T-helper 2 cell (primary cell): ENCODE results near the gene ADORA1.

Source experiments
- DNase-seq, 5 experiments: peaks; one replicate each; pipeline versions ENCODE4 v3.0.0 to v3.0.0-alpha.2; 2012 to 2022

ADORA1 gene

DNA sequence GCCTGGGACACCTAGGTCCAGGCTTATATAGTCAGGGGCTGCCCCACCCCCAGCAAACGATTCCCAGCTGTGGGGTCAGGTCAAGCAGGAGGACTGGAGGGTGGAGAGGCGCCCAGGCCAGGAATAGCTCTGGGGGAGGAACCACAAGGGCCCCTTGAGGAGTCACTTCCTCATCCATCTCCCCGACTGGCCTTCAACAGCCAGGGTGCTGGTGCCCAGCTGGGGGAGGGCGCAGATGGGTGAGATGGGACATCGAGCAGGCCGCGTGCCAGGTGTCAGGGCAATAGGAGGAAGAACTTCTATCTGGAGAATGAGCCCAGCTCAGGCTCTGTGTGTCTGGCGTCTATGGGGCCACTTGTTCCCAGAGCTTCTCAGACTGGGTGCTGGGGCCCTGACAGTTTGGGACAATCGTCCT is 48.3 kb downstream of the ADORA1 start:
- no peak for DNase-seq

DNA sequence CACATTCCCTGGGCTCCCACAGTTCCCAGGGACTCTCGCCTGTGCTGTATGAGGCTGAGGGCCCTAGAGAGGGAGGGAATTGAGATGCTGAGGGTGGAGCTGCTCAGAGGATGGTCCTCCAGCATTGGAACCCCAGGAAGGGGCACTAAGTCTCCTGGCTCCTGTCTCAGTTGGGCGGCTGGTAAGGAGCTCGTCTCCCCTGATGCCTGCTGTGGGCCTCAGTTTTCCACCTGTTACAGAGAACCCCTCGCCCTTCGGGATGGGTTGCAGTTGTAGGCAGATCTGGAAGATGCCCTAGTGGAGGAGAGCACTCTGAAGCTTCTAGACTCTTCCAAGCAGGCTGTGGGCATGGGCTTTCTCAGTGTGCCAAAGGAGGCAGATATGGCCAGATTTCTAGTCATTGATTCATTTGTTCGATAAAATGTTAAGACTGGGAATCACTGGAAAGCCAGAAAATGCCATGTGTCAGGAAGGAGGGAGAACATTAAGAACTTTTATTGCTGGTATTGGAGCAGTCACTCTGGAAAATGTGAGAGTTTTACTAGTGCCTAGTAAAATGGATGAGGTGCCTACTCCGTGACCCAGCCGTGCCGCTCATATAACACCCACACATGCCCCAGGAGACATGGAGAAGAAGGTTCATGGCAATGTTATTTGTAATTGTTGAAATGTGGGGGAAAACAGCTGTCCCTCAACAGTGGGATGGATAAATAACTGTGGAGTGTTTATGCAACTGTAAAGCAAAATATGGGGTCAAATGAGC is 48.9 kb downstream of the ADORA1 start:
- no peak for DNase-seq

DNA sequence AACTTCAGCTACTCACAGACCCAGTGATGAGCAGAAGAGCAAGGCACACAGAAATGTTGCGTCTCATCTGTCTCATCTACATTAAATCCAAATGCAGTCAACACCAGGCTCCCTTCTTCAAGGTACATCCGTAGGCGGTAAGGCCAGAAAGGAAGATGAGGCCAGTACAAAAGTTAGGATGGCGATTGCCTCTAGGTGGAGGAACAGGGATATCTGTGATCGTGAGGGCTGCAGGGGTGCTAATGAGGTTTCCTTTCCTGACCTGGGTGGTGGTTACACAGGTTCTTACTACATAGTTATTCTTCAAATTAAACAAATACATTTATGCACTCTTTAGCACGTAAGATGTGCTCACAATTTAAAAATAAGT is 49.5 kb downstream of the ADORA1 start:
- DNase-seq = no peak

DNA sequence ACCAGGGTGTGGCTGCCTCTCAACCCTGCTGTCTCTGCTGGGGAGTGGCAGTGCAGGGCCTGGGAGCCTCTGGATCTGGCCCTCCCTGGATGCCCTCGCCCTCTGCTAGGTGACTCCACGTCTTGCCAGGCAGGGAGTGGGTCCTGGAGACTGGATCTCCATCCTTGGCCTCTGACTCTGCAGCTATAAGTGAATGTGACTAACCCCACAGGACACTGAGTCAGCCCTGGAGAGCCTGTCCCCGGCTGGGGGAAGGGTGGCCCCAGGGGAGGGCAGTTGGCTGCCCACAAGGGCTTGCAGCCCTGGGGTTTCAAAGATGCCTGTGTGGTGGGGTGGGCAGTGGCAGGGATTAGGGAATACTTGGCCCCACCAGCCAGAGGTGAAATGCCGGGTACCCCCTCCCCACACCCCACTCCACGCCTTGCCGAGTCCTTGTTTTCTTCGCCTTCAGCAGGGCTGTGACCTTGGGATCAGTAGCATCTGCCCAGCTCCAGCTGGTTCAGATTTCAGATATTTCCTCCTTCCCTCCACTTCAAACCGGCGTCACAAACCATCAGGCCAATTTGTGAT is 50.0 kb downstream of the ADORA1 start:
- DNase-seq = no peak

DNA sequence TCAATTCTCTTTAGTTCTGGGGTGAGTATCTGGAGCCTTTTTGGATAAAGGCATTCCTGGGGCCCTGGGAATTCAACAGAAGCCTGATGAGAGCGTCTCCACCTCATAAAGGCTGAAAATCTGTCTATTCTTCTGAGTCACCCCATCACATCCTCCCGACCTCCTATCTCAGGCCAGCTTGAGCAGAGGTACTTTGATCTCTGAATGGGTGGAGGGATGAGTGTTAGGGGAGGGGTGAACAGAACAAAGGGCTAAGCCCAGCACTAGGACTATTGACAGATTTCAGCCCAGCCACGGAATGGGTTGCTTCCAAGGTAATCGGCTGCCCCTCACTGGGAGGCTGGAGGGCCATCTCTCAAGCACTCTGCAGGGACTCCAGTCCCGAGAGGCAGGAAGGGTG is 50.6 kb downstream of the ADORA1 start:
- no peak for DNase-seq

DNA sequence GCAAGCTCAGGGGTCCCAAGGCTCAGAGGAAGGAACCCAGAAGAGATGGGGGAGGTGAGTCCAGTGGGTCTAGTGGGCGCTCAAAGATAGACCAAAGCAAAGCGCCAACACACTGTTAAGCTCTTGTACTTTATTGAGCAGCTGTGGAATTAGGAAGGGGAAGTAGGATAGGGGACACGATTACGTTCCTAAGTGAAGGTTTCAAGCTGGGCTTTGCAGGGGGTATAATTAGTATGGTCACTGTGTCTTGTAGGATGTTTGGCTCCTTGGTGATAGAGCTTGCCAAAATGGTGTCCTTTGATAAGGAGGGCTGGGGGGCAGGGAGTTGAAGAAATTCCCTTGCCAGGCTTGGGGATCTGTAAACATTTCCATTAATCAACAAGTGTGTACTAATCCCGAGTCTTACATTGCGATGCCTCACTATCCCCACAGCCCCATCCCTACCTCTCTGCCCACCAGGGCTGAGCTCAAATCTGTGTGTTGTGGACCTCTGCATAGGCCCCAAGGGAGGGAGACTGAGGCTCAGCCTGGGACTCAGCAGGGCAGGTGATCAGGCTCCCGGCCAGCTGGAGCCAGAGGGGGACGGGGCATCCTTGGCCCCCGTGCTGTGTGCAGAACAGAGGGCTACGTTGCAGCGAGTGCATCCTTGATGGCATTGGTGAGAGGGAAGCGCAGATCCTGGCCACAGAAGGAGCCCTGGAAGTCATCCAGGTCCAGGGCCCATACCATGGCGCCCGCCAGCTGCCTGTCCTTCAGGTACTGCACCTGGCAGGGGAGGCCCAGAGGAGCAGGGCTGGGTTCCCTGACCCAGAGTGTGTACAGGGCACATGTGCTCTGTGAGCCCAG is 51.5 kb downstream of the ADORA1 start:
- DNase-seq = no peak

DNA sequence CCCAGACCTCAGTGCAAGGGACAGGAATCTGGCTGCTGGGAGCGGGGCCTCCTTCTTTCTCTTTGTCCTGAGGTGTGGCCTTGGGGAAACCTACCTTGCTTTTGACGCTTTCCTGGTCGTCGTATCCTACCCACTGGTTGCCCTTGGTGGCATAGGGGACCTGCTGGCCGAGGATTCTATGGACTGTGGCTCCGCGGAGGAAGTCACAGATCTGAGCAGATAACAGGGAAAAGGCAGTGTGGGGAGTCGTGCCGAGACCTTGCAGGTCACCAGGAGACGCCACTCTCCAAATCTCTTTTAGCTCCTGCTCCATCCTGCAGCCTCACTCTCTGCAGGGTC is 52.1 kb downstream of the ADORA1 start:
- DNase-seq = no peak

DNA sequence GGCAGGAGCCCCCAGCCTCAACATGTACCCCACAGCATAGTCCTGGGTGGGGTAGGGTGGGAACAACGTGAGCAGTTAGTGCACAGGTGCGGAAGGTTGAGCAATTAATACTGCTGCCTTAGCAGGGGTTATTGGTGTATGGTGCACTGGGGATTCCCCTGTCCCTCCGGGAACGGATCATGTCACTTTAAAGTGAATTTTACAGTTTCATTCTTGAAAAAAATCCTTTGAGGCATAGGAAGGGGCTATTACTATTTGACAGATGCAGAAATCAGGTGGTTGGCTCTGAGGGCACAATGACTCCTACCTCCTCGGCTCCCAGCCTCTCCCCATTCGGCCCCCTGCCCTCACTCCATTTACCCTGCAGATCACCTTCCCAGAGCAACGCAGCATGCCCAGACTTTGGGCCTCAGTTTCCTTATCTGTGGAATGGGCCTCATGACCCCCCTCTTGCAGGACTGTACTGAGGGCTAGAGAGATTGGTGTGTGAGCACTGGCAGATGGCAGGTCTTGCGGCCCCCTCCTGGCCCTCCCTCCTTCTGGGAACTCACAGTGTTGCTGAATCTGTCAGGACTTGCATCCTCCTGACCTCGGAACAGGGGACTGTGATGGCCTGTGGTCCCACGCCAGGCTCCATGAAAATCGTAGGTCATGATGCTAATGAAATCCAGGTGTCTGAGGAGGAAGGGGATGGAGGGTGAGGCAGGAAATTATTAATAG is 53.2 kb downstream of the ADORA1 start:
- DNase-seq = no peak

DNA sequence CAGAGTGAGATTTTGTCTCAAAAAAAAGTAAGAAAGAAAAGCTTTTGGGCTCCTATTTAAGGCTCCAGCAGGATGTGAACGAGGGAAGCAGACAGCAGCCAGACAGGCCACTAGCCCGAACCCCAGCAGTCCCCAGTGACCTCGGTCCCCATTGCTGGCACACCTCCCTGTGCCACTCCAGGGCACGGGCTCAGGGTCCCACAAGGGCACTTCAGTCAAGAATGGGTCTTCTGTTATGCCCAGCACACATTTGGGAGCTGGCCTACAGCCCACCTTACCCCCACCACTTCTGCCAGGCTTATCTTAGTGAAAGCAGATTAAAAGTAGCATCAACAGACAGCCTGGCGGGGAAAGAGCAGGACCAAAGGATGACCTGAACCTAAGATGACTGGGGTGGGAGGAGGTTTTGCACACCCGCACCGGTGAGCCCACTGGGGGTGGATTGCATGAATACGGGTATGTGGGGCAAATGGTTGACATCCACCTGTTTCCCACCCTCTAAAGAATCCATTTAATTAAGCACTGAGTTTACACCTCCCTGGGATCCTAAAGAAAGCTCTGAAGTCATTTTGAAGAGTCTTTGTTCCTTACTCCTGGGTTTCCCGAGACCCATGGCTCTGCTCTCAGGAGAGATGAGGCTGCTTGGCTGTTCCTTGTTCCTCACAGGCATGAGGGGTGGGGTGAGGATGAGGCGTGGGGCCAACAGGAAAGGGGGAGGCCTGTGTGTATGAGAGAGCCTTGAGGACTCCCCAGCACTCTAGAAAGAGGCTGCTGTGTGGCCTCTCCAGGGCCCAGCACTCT is 54.3 kb downstream of the ADORA1 start:
- no peak for DNase-seq

DNA sequence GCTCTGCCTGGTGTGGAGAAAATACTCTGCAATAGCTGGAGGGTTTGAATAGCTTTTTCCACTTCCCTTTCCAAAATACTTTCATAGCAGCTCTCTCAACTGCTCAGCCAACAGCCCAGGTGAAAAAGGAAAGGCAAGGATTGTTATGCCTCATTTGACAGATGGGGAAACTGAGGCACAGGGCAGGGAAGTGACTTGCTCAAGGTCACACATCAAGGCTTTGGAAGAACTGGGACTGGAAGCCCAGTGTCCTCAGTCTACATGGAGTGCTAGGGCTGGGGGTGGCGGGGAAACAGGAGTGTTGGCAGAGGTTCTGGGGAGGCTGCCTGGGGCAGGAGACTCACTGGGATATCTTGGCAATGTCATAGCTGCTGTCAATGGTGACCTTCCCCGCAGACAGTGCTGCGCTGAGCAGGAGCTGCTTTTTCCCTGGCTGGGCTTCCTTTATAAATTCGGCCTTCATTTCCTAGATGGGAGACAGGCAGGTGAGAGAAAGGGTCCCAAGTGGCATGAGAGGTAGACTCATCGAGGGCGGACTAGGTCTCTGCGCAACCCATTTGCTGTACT is 54.9 kb downstream of the ADORA1 start:
- DNase-seq = no peak

DNA sequence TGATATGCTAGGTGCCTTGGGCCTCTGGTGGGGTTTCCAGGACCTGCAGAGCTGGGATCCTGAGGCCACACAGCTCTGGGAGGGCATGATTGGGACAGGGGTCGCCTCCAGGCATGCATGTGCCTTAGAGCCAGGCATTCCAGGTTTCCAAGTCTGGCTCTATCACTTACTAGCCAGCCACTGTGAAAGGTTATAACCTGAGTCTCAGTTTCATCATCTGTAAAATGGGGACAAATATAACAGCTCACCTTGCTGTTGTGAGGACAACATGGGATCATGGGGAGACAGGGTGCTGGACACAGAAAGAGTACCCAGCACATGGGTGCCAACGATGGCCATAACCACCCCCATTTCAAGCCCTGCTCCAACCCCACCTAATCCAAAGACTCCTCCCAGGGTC is 56.3 kb downstream of the ADORA1 start:
- DNase-seq = no peak

DNA sequence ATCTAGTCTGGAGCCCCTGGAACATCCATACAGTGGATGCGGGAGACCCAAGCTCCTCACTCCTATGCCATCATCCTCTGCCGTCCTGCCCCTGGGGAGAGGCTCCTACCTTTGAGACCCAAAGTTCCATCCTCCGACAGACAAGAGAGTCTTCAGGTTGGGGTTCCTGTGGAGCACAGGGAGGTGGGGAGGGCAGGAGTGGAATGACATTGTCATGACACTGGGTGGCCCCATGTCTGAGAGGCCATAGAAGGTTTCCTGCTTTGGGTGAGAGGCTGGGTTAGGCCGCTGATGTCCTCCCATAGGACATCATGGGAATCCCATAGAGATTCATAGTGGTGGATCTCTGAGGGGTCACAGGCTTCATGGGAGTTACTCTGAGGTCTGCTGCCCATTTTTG is 56.9 kb downstream of the ADORA1 start:
- DNase-seq = no peak

DNA sequence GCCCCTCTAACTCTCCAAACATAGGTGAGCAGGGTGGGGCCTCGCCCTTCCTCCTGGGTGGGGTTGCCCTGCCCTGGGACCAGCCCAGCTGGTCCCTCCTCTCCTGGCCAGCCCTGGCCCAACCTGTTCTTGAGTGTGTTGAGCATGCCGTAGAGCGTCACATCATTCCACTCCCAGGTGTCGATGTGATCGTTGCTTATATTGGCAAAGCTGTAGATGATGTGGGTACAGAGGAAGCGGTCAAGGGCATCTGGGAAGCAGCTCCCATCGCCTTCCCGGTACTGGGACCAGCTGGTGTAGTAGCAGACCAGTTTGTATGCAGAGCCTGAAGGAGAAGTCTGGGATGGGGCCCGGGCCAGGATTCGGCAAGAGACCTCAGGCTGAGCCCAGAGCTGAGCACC is 57.5 kb downstream of the ADORA1 start:
- DNase-seq = no peak

DNA sequence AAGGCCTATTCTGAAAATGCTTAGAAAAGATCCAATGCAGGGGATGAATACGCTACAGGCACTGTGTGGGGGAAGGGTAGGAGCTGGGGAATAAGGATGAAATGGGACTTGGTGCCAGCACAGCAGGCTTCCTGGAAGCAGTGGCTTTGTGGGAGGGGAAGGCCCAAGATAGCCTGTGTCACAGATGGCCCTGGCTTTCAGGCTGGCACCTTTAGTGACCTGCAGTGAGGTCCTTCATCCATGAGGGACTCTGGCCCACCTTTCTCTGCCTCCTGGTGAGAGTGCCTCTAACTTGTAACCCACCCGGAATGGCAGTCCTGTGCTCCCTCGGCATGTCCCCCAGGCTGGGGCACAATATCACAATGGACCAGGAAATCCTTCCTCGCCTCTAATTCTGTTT is 58.1 kb downstream of the ADORA1 start:
- DNase-seq = no peak

DNA sequence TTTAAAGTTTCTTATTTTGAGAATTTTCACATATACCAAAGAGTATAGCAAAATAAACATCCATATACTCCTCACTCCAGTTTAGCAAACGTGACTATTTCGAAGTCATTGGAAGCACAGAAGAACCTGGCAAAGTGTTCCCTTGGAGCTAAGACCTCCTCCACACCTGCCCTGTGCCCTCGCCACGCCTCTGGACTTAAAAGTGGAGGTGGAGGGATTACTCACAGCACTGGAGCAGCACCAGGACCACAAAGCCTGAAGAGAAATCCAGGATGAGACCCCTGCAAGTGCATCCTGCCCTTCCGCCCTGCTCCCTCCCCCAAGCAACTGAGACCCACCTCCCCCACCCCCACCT is 58.5 kb downstream of the ADORA1 start:
- no peak for DNase-seq

DNA sequence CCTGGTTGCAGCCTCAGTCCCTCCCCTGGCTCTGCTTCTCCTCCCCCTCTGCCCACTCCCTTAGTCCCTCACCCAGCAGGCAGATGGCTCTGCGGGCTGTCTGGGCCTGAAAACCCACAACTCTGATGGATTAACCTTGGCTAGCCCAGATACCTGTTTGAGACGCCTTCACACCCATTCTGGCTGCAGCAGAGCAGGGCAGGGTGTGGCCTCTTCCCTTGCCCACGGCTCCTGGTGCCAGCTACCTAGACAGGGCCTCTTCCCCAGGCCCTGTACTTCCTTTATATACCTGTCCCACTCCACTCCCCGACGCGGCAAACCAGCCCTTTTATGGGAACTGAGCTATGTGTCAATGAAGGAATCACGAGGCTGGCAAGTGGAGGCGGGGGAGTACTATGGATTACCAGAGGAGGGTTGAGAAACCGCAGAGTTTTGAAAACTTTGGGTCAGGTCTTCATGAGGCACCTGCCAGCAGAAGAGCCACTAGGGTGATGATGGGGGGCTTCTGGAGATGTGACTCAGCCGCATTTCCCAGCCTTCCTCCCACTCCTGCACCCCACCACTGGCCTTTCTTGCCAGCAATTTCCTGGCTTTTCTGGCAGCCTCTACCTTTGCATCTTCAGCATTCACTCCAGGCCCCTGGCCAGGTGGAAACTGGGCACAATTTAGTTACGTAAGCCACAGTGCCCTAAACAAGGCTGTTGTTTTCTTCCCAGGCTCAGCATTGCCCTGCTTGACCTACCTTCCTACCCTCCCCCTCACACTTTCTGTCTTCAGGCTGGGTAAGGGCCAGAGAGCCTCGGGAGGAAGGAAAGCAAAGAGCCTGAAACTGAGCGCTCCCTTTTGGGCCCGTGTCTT is 59.1 kb downstream of the ADORA1 start, which contains the start of gene CHI3L1:
Gene CHI3L1 (minus strand): TSS at position 259 of the 858 bp plus-strand sequence. CDS start 81 bp downstream, at position 178.
- no peak for DNase-seq

DNA sequence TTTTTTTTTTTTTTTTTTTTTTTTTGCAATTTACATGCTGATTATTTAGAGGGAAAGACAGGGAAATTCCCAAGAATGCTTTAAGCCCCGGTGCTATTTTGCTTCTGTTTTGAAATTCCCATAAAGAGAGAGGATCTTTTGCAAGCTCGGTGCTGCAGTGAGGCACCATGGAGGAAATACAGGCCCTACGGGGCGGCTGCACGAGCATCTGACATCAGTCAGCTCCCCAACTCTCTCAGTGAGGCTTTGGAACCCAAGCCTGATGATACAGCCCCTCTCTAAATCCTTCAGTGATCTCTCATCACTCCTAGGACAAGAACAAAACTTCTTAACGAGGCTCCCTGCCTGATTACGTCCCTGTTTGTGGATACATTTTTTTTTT is 59.8 kb downstream of the ADORA1 start:
- DNase-seq = no peak

DNA sequence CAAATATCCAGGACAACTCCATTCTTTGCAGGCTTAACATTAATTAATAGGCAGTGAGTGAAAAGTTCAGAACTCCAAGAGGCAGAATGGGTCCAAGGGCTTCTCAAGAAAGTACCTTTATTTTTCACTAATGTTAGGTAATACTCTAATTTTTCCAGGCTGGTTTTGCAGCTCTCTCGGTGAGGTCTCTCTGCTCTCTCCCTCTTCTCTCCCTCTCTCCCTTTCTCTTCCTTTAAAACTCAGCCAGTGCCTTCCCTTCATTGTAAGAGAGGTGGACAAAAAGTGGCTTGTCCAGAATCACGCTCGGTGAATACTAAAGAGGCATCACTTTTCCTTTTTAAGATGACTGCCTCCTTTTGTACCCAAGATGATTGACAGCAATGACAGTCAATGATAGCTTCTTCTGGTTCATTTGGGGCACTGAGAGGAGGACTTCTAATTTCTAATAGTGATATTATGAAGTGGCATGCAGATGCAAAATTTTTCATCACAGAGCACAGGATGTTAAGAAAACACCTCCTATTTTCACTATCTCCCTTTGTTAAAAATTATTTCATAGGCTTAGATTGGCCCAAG is 60.3 kb downstream of the ADORA1 start:
- DNase-seq = no peak

DNA sequence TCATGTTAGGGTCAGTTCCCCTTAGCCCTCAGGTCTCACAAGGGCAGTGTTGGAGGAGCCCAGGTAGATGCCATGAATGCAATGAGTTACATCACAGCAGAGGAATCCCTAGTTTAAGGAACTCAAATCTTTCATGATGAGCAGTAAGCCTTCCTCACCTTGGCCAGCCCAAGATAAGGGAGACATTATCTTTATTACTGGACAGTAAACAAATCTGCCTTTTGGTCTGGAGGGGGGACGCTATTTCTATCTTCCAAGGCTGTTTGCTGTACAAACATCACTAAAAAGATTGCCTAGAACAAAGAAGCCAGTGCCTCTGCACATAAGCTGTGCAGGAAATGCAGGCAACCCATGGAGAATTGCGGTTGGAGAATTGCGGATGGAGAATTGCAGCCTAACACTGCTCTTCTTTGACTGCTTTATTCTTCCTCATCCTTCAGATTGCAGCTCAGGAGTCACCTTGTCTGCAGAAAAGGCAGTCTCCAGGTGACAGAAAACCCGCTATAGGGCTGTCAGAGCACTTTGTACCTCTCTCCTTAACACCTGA is 61.2 kb downstream of the ADORA1 start:
- no peak for DNase-seq

DNA sequence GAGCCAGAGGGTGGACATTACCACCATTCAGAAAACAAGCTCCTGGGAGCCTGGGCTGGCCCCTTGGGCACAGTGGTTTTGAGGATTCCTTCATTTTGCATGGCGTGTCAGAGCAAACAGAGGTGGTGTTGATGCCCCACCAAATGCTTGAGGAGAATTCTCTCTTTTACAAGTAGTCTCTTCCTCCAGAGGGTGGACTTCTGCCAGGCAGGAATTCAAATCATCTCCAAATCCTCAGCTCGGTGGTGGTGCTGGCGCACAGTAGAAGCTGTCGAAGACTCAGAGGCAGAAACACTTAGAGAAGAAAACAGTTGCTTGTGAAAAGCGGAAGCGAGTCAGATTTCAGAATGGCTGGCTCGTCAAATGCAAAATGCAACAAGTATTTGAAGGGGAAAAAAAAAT is 62.4 kb downstream of the ADORA1 start:
- no peak for DNase-seq

DNA sequence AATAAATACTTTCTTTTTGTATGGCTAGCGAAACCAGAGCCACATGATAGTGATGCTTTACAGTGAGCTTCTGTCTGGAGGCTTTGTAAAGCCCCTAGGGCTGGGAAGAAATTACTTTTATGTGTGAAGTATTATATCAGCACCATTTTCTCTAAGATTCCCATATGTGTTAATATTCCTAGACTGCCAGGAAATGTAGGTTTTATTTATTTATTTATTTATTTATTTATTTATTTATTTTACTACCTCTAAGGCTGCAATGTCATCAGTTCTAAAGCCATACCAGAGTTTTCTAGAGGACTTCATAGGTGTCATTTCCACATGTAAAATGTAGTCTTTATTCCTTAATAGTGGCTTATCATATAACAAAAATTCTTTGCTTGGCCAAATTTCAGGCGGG is 63.4 kb downstream of the ADORA1 start:
- DNase-seq = no peak
